GM21825 (cell line): ENCODE measurements around the gene KLK8.

Source experiments
- ATAC-seq: cut with Tn5 transposase; IDR thresholded peaks from one replicate; pipeline ENCODE4 v1.9.1; 2021; ENCODE audit warnings: mild to moderate bottlenecking, moderate library complexity; ENCODE audit not compliant: unreplicated experiment

KLK8 gene, protein sequence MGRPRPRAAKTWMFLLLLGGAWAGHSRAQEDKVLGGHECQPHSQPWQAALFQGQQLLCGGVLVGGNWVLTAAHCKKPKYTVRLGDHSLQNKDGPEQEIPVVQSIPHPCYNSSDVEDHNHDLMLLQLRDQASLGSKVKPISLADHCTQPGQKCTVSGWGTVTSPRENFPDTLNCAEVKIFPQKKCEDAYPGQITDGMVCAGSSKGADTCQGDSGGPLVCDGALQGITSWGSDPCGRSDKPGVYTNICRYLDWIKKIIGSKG

GRCh38 chr19:51001515-51001914 lies at the start of gene KLK8:
KLK8 (minus strand) TSS chr19:51001604; CDS start chr19:51001167, 437 bp downstream.
- ATAC-seq, result no peak

GRCh38 chr19:51047031-51047335 lies 45.6 kb upstream of the KLK8 start:
- no peak for ATAC-seq

- ATAC-seq, result no peak
These were observed 42.9 kb upstream of the KLK8 start for GRCh38 chr19:51044327-51044726.

DNA sequence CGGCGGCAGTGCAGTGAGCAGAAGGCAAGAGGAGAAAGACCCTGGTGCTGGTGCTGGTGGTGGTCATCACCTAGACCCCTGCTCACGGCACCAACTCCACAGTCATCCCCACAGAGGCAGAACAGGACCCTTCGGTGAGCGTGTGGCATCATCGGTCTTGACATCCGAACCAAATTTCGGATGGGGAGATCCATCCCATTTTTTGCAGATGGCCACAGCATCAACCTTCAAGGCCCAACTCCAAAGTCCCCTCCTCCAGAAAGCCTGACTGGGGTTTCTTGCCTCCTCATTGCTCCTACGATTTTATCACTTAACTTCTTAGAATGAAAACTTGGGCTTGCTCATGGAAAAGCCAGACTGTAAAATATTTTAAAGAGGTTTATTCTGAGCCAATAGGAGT lies 42.1 kb upstream of the KLK8 start:
- ATAC-seq, result no peak

- ATAC-seq, result no peak
These were observed 38.7 kb upstream of the KLK8 start for GRCh38 chr19:51040151-51040550.

GRCh38 chr19:51036519-51036918 lies 35.1 kb upstream of the KLK8 start:
- ATAC-seq, result no peak

GRCh38 chr19:51034704-51035103 lies 33.3 kb upstream of the KLK8 start, which contains the start of gene KLK12:
KLK12 (minus strand) TSS chr19:51035002; CDS start chr19:51034621, 381 bp downstream.
- no peak for ATAC-seq

DNA sequence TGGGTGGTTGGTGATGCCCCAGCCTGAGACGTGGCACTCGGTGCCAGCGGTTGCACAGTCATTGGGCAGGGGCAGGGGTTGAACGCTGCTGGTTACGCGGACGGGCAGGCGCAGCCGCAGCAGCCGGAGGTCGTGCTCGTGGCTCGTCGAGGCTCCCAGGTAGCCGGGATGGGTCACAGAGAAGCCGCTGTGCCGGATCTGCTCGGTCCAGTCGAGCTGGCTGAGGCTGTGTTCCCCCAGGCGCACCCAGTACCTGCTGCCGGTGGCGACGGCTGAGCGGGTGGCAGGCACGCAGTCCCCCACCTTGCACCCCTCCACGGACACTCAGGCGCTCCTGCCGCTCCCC lies 30.4 kb upstream of the KLK8 start:
- no peak for ATAC-seq

- no peak for ATAC-seq
These were observed 29.9 kb upstream of the KLK8 start for GRCh38 chr19:51031220-51031879.

- no peak for ATAC-seq
These were observed 29.2 kb upstream of the KLK8 start for GRCh38 chr19:51030631-51031030.

DNA sequence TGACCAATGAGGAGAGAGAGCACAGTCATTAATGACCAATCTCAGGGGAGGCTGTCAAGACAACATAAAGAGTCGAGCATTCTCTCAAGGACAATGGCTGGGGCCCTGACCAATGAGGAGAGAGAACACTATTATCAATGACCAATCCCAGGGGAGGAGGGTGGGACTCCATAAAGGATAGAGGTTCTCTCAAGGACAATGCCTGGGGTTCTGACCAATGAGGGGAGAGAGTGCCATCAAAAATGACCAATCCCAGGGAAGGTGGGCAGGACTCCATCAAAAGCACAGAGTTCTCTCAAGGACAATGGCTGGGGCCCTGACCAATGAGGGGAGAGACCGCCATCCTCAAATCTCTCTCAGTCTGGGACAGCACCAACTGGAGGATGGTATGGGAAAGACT lies 28.3 kb upstream of the KLK8 start:
- ATAC-seq, result no peak

DNA sequence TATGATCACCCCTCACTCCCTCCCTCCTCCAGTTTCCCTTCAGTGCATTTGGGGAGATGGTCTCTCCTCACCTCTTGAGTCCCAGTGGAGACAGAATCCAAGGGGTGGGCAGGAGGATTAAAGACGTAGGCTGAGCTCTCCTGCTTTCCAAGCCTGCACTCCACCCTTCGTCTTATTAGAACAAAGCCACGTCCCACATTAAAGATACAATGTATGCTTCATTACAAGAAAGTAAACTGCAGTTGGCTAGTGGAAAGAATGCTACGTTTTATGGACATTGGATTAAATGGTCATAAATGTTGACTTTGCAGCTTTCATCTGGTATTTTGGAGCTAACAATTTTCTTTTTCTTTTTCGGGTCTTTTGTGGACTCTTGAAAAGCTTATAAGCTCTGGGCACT lies 26.5 kb upstream of the KLK8 start:
- ATAC-seq, result no peak

- no peak for ATAC-seq
These were observed 25.9 kb upstream of the KLK8 start for GRCh38 chr19:51027126-51027806.

DNA sequence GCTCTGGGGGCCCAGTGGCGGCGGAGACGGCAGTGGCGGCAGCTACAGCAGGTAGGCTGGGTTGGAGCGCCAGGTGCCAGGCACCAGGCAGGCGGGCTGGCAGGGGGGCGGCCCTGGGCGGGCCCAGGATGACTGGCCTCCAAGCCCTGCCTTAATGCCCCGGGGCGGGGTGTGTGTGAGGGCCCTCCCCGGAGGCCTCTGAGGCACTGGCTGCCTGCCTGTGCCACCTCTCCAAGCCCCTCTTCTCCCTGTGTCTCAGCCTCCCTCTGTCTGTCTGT lies 25.1 kb upstream of the KLK8 start, which contains the start of gene KLK11:
KLK11 (minus strand) TSS at position 63 of the 278 bp plus-strand sequence. CDS start 985 bp downstream, outside the sequence.
- ATAC-seq, result no peak

- no peak for ATAC-seq
These were observed 24.6 kb upstream of the KLK8 start for GRCh38 chr19:51025809-51026553.

DNA sequence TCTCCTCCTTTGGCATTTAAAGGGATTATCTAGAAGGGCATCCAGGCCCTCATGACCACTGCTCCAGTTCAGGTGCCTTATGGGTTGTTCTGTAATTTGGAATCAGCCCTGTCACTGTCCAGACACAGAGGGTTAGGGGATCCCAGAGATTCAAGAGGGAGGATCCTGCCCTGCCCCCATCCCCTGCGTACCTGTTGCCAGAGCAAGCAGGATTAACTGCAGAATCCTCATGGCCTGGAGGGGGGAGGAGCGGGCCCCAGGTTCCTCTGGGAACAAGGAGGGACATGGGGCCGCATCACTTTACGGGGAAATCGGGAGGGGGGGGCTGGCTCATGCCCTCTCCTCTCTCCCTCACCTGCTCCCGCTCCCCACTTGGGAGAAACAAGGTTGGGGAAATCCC lies 24.0 kb upstream of the KLK8 start:
- no peak for ATAC-seq

- no peak for ATAC-seq
These were observed 23.5 kb upstream of the KLK8 start for GRCh38 chr19:51024924-51025323.

DNA sequence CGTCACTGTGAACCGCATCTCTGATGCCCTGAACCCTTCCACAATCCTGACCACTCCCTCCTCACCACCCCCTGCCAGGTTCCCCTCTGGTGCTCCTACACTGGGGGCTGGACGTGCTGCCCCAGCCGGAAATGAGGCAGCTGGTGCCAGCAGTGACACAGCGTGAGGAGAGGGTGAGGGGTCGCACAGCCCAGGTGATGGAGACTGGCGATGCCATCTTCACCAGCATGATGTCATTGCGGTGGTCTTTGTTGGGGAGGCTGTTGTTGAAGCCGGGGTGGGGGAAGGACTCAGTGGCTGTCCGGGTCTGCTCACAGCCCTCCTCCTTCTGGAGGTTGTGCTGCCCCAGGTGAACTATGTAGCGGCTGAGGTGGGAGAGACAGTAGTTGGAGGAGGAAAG lies 22.5 kb upstream of the KLK8 start:
- no peak for ATAC-seq

GRCh38 chr19:51022526-51022925 lies 21.1 kb upstream of the KLK8 start:
- ATAC-seq, result no peak

GRCh38 chr19:51020988-51021651 lies 19.7 kb upstream of the KLK8 start:
- ATAC-seq, result no peak

GRCh38 chr19:51019544-51019925 lies 18.1 kb upstream of the KLK8 start, which contains the start of gene KLK10:
KLK10 (minus strand) TSS chr19:51019709; CDS start chr19:51019130, 579 bp downstream.
- no peak for ATAC-seq
